H9 (cell line): ENCODE results near the gene RPS15. TPM values are rescaled to one million over a fixed set of nuclear protein-coding genes. Genes with fewer than 3 reads are reported as not detected.

ENCODE experiments used
- DNase-seq: peaks from one replicate; pipeline ENCODE4 v3.0.0-alpha.2; 2017
- H2AFZ ChIP-seq: one replicate; pipeline ENCODE4 v1.6.1; 2013; ENCODE audit warnings: mild to moderate bottlenecking, low read length, control low read depth, moderate library complexity
- H2AK5ac ChIP-seq: 2 replicates; pipeline ENCODE4 v1.6.1; 2013; ENCODE audit warnings: low read length, control low read depth, mixed read lengths; ENCODE audit not compliant: insufficient read length
- H2BK120ac ChIP-seq: one replicate; pipeline ENCODE4 v1.6.1; 2013; ENCODE audit warnings: low read depth, mild to moderate bottlenecking, low read length, control low read depth, inconsistent platforms; ENCODE audit not compliant: poor library complexity, severe bottlenecking
- H2BK12ac ChIP-seq: 2 replicates; pipeline ENCODE4 v1.6.1; 2013; ENCODE audit warnings: low read length, control low read depth, mixed read lengths, low read depth; ENCODE audit not compliant: insufficient read length
- H2BK15ac ChIP-seq: 2 replicates; pipeline ENCODE4 v1.6.1; 2013; ENCODE audit warnings: low read depth, low read length, control low read depth
- H2BK20ac ChIP-seq: one replicate; pipeline ENCODE4 v1.6.1; 2013; ENCODE audit warnings: low read depth, mild to moderate bottlenecking, low read length, control low read depth, inconsistent platforms; ENCODE audit not compliant: poor library complexity, severe bottlenecking
- H2BK5ac ChIP-seq: 2 replicates; pipeline ENCODE4 v1.6.1; 2013; ENCODE audit warnings: low read length, control low read depth, mixed read lengths; ENCODE audit not compliant: insufficient read length
- H3K14ac ChIP-seq: 2 replicates; pipeline ENCODE4 v1.6.1; 2013; ENCODE audit warnings: low read length, control low read depth; ENCODE audit not compliant: insufficient read depth
- H3K18ac ChIP-seq: 2 replicates; pipeline ENCODE4 v1.6.1; 2013; ENCODE audit warnings: low read depth, mild to moderate bottlenecking, mixed read lengths, low read length, control low read depth; ENCODE audit not compliant: insufficient read length
- H3K23ac ChIP-seq: 2 replicates; pipeline ENCODE4 v1.6.1; 2013; ENCODE audit warnings: low read length, control low read depth, mixed read lengths, low read depth; ENCODE audit not compliant: insufficient read length
- H3K23me2 ChIP-seq: 2 replicates; pipeline ENCODE4 v1.6.1; 2013; ENCODE audit warnings: low read depth, mild to moderate bottlenecking, mixed read lengths, low read length, control low read depth; ENCODE audit not compliant: insufficient read length, poor library complexity, severe bottlenecking
- H3K27ac ChIP-seq: 2 replicates; pipeline ENCODE4 v1.5.1; 2013; ENCODE audit warnings: low read length, control low read depth, mixed read lengths, low read depth; ENCODE audit not compliant: insufficient read length
- H3K27me3 ChIP-seq: 2 replicates; pipeline ENCODE4 v1.6.1; 2013; ENCODE audit warnings: low read length, control low read depth, inconsistent platforms; ENCODE audit not compliant: insufficient read depth
- H3K4ac ChIP-seq: 2 replicates; pipeline ENCODE4 v1.6.1; 2013; ENCODE audit warnings: low read depth, mild to moderate bottlenecking, control low read depth, inconsistent platforms, low read length, moderate library complexity
- H3K4me1 ChIP-seq: 2 replicates; pipeline ENCODE4 v1.6.1; 2013; ENCODE audit warnings: low read length, control low read depth, inconsistent platforms; ENCODE audit not compliant: insufficient read depth
- H3K4me2 ChIP-seq: 2 replicates; pipeline ENCODE4 v1.6.1; 2013; ENCODE audit warnings: low read length, control low read depth, mixed read lengths; ENCODE audit not compliant: insufficient read length, insufficient read depth
- H3K56ac ChIP-seq: 2 replicates; pipeline ENCODE4 v1.6.1; 2013; ENCODE audit warnings: low read depth, mild to moderate bottlenecking, mixed read lengths, low read length, control low read depth; ENCODE audit not compliant: insufficient read length
- H3K79me1 ChIP-seq: 2 replicates; pipeline ENCODE4 v1.6.1; 2013; ENCODE audit warnings: low read depth, mild to moderate bottlenecking, moderate library complexity, low read length, control low read depth, inconsistent platforms; ENCODE audit not compliant: insufficient read depth, poor library complexity, severe bottlenecking
- H3K79me2 ChIP-seq: 2 replicates; pipeline ENCODE4 v1.6.1; 2013; ENCODE audit warnings: low read length, control low read depth, inconsistent platforms; ENCODE audit not compliant: insufficient read depth
- H3K9ac ChIP-seq: 2 replicates; pipeline ENCODE4 v1.6.1; 2013; ENCODE audit warnings: low read length, control low read depth, mixed read lengths; ENCODE audit not compliant: insufficient read length; ENCODE audit errors: extremely low read depth
- H3K9me3 ChIP-seq: one replicate; pipeline ENCODE4 v1.6.1; 2013; ENCODE audit warnings: low read depth, low read length, inconsistent platforms; ENCODE audit not compliant: control insufficient read depth
- H3T11ph ChIP-seq: one replicate; pipeline ENCODE4 v1.6.1; 2013; ENCODE audit warnings: mild to moderate bottlenecking, low read length, control low read depth, inconsistent platforms
- H4K20me1 ChIP-seq: one replicate; pipeline ENCODE4 v1.6.1; 2013; ENCODE audit not compliant: control insufficient read depth, insufficient read length, insufficient read depth
- H4K5ac ChIP-seq: 2 replicates; pipeline ENCODE4 v1.6.1; 2013; ENCODE audit warnings: low read depth, mild to moderate bottlenecking, mixed read lengths, low read length, control low read depth; ENCODE audit not compliant: insufficient read length
- H4K8ac ChIP-seq: replicated peaks from 2 replicates; pipeline ENCODE4 v1.6.1; 2013; ENCODE audit warnings: low read length, control low read depth, mixed read lengths, low read depth; ENCODE audit not compliant: insufficient read length
- H4K91ac ChIP-seq: 2 replicates; pipeline ENCODE4 v1.6.1; 2013; ENCODE audit warnings: low read depth, mild to moderate bottlenecking, moderate library complexity, mixed read lengths, low read length, control low read depth; ENCODE audit not compliant: insufficient read length
- H3K27ac Mint-ChIP-seq, 3 experiments: 2 replicates in 2 of 3; 3 replicates in 1 of 3; pipeline ENCODE4 v1.8.0; 2020 to 2021; ENCODE audit warnings: mixed read lengths in 3 of 3, mild to moderate bottlenecking in 1 of 3, moderate library complexity in 1 of 3
- H3K27me3 Mint-ChIP-seq: 2 replicates; pipeline ENCODE4 v1.8.0; 2021; ENCODE audit warnings: low read depth, mild to moderate bottlenecking, moderate library complexity, mixed read lengths
- H3K36me3 Mint-ChIP-seq, 3 experiments: 2 replicates in 2 of 3; 3 replicates in 1 of 3; pipeline ENCODE4 v1.8.0; 2020 to 2021; ENCODE audit warnings: low read depth in 3 of 3, mixed read lengths in 3 of 3; ENCODE audit not compliant: insufficient read depth in 1 of 3
- H3K4me1 Mint-ChIP-seq, 2 experiments: 2 replicates each; pipeline ENCODE4 v1.8.0; 2020; ENCODE audit warnings: mixed read lengths in 2 of 2
- H3K4me3 Mint-ChIP-seq, 2 experiments: 2 replicates in 1 of 2; 3 replicates in 1 of 2; pipeline ENCODE4 v1.8.0; 2020 to 2021; ENCODE audit warnings: mild to moderate bottlenecking in 2 of 2, mixed read lengths in 2 of 2, moderate library complexity in 1 of 2
- H3K9me3 Mint-ChIP-seq, 2 experiments: 2 replicates in 1 of 2; 3 replicates in 1 of 2; pipeline ENCODE4 v1.8.0; 2020; ENCODE audit warnings: mild to moderate bottlenecking in 2 of 2, mixed read lengths in 2 of 2, moderate library complexity in 1 of 2
- WGBS: extraction: QIAGEN DNeasy Blood & Tissue Kit; methylation state at CpG from one replicate; pipeline ENCODE4 v1.1.7; 2013; ENCODE audit warnings: missing lambda C conversion rate, low lambda C conversion rate, mixed read lengths; ENCODE audit not compliant: insufficient read length; ENCODE audit errors: extremely low coverage; 5-methylcytosine and 5-hydroxymethylcytosine counted together
- total RNA-seq: library from RNA; stranded (reverse); gene quantifications from 2 replicates; pipeline ENCODE4 v1.2.1, GENCODE V29; 2021
- TF ChIP-seq, protein P1 (sequence below): fragments of 200-600 bp; sonication (generic); conservative IDR thresholded peaks from 3 replicates; pipeline ENCODE4 v1.8.0; 2021; ENCODE audit warnings: antibody characterized with exemption, mild to moderate bottlenecking

The RPS15 gene
- total RNA-seq, 1 experiment from 2014 or later, result 1,628 TPM

DNA sequence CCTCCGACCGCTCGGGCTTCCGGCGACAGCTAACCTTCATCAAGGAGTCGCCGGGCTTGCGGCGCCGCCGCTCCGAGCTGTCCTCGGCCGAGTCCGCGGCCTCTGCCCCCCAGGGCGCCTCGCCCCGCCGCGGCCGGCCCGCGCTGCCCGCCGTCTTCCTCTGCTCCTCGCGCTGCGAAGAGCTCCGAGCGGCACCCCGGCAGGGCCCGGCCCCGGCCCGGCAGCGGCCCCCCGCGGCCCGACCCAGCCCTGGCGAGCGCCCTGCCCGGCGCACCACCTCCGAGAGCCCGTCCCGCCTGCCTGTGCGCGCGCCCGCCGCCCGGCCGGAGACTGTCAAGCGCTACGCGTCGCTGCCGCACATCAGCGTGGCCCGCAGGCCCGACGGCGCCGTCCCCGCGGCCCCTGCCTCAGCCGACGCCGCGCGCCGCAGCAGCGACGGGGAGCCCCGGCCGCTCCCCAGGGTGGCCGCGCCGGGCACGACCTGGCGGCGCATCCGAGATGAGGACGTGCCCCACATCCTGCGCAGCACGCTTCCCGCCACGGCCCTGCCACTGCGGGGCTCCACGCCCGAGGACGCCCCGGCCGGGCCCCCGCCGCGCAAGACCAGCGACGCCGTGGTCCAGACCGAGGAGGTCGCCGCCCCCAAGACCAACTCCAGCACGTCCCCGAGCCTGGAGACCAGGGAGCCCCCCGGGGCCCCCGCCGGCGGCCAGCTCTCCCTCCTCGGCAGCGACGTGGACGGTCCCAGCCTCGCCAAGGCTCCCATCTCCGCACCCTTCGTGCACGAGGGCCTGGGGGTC is 31.3 kb downstream of the RPS15 start:
- Histone ChIP-seq H3K56ac (no peak overlapping the region), H4K20me1 (peaks cover 3% of the 10 kb centered on the region), H2BK120ac (no peak overlapping the region), H3K14ac (no peak overlapping the region), H2BK15ac (no peak overlapping the region), H3K9ac (no peak overlapping the region), H3K18ac (no peak overlapping the region), H4K5ac (no peak overlapping the region), H2AFZ (no peak overlapping the region), H2AK5ac (no peak overlapping the region), H3K23ac (no peak overlapping the region), H4K91ac (no peak overlapping the region), H3K4me1 (no peaks in the 10 kb centered on the region), H3T11ph (no peak overlapping the region), H3K27ac (no peak overlapping the region), H3K9me3 (no peaks in the 10 kb centered on the region), H3K27me3 (peaks cover 58% of the 10 kb centered on the region), H2BK20ac (no peak overlapping the region), H3K4me2 (no peak overlapping the region), H3K23me2 (peaks cover 9% of the 10 kb centered on the region), H2BK5ac (no peak overlapping the region), H3K79me1 (no peaks in the 10 kb centered on the region), H2BK12ac (no peak overlapping the region), H3K79me2 (no peaks in the 10 kb centered on the region), H4K8ac (no peak overlapping the region), H3K4ac (no peak overlapping the region)
- TF ChIP-seq, protein P1, sequence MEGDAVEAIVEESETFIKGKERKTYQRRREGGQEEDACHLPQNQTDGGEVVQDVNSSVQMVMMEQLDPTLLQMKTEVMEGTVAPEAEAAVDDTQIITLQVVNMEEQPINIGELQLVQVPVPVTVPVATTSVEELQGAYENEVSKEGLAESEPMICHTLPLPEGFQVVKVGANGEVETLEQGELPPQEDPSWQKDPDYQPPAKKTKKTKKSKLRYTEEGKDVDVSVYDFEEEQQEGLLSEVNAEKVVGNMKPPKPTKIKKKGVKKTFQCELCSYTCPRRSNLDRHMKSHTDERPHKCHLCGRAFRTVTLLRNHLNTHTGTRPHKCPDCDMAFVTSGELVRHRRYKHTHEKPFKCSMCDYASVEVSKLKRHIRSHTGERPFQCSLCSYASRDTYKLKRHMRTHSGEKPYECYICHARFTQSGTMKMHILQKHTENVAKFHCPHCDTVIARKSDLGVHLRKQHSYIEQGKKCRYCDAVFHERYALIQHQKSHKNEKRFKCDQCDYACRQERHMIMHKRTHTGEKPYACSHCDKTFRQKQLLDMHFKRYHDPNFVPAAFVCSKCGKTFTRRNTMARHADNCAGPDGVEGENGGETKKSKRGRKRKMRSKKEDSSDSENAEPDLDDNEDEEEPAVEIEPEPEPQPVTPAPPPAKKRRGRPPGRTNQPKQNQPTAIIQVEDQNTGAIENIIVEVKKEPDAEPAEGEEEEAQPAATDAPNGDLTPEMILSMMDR, result no peak
- Mint-ChIP-seq H3K27me3 (peaks cover 75% of the 10 kb centered on the region), H3K4me3 (no peak overlapping the region; a peak in 1 of 5 replicates), H3K4me1 (peaks cover 2 to 9% of the 10 kb centered on the region in 2 experiments; a peak in 3 of 4 replicates), H3K36me3 (no peaks in the 10 kb centered on the region), H3K27ac (no peak overlapping the region), H3K9me3 (no peaks in the 10 kb centered on the region)
- DNase-seq, result no peak
- WGBS, result no CpG with 5 or more reads among the region's 117 CpGs
